Activated CD8-positive, alpha-beta memory T cell treated with anti-CD3 and anti-CD28 coated beads for 36 hours (primary cell): ENCODE results near the gene INSM2. TPM values are rescaled to one million over a fixed set of nuclear protein-coding genes. Genes with fewer than 3 reads are reported as not detected.

Source experiments
- CTCF ChIA-PET: fragments of 350-600 bp; sonication (Branson Sonifier 250); formaldehyde crosslinking; loops from one replicate; lab custom pipeline; 2021; ENCODE audit warnings: antibody characterized with exemption; lab: Charles Lee
- POLR2A ChIA-PET: fragments of 350-600 bp; sonication (Branson Sonifier 250); formaldehyde crosslinking; loops from one replicate; lab custom pipeline; 2021; ENCODE audit warnings: antibody characterized with exemption; lab: Charles Lee
- total RNA-seq, 2 experiments: library from RNA; stranded (reverse); gene quantifications; one replicate each; pipeline ENCODE4 v1.2.3, GENCODE V29; 2021

INSM2 gene
- not detected for total RNA-seq

GRCh38 chr14:35533357-35534207, at the start of gene INSM2:
TSS of gene INSM2 (plus strand) at chr14:35534164. CDS start at chr14:35534253, 89 bp downstream.
- ChIA-PET CTCF (no interaction called here), POLR2A (no interaction called here)

- ChIA-PET CTCF (no interaction called here), POLR2A (no interaction called here)
Measured at GRCh38 chr14:35492569-35493014, 41.4 kb upstream of the INSM2 start.

GRCh38 chr14:35495278-35495677, 38.7 kb upstream of the INSM2 start:
- ChIA-PET POLR2A (no interaction called here), CTCF (no interaction called here)

DNA sequence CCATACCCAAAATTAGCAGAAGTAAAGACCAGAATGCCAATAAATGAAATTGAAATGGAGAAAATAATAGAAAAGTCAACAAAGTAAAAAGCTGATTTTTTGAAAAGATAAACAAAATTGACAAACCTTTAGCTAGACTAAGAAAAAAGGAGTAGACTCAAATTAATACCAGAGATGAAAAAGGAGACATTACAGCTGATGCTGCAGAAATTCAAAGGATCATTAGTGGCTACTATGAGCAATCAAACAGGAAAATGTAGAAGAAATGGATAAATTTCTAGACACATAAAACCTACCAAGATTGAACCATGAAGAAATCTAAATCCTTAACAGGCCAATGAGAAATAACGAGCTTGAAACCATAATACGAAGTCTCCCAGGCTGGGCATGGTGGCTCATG, 34.8 kb upstream of the INSM2 start:
- ChIA-PET POLR2A (no interaction called here), CTCF (no interaction called here)

GRCh38 chr14:35503646-35504045, 30.3 kb upstream of the INSM2 start:
- CTCF ChIA-PET: no interaction called here

GRCh38 chr14:35504260-35504659, 29.7 kb upstream of the INSM2 start:
- CTCF ChIA-PET: no interaction called here
- POLR2A ChIA-PET: no interaction called here

More at GRCh38 chr14:35503646-35504045, 30.3 kb upstream of the INSM2 start:
- POLR2A ChIA-PET: no interaction called here

GRCh38 chr14:35506461-35506860, 27.5 kb upstream of the INSM2 start:
- POLR2A ChIA-PET: no interaction called here
- CTCF ChIA-PET: no interaction called here

DNA sequence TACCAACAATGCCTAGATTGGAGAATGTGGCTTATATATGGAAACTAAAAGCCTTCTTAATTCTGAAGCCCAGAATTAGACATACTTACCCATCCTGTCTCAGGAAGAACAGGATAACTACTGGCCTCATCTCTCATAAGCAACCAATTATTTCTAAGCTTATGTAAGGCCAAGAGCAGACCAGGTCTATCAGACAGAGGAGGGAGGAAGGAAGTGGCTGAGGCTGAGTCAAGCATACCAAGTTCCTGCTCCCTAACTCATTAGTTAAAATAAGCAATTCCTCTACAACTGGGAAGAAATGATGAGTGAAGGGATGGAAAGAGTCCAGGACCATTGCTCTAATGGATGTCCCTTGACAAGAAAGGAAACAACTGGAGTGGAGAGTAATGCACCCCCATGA, 27.0 kb upstream of the INSM2 start:
- ChIA-PET POLR2A (no interaction called here), CTCF (no interaction called here)

GRCh38 chr14:35509846-35510245, 24.1 kb upstream of the INSM2 start:
- ChIA-PET POLR2A (no interaction called here), CTCF (no interaction called here)

DNA sequence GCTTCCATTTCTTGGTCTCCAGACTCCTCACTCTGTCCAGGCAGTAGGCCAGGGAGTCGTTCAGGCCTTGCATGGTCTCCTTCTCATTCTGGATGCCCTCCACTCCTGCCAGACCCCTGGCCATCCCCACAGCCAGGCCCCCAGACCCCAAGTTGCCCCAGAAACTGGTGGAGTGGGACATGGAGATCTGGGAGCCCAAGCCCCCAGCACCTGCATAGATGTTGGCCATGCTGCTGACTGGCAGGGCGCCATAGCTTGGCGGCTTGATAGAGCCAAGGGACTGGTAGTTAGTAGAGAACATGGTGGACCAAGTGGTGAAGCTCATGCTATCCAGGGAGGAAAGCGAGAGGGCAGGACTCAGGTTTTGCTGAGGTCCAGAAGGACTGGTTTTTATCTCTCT, 21.2 kb upstream of the INSM2 start:
- CTCF ChIA-PET: no interaction called here

DNA sequence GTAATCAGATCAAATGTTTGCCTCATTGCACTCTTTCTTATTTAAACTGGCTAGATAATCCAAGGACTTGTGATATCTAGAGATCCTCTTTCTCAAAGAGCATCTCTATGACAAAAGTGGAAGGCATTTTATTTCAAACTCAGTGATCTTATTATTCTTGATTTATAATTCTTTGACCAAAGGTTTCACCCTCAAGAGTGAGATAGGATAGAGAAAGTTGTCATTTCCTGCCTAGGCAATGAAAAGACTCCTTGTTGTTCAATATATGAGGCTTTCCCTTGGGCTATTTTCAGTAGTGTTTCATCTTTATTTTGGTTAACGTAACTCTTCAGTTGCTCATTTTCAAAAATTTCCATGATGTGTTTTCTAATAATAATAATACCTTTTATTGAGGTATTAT, 18.0 kb upstream of the INSM2 start:
- CTCF ChIA-PET: no interaction called here

More for the DNA sequence above, 21.2 kb upstream of the INSM2 start:
- POLR2A ChIA-PET: no interaction called here

DNA sequence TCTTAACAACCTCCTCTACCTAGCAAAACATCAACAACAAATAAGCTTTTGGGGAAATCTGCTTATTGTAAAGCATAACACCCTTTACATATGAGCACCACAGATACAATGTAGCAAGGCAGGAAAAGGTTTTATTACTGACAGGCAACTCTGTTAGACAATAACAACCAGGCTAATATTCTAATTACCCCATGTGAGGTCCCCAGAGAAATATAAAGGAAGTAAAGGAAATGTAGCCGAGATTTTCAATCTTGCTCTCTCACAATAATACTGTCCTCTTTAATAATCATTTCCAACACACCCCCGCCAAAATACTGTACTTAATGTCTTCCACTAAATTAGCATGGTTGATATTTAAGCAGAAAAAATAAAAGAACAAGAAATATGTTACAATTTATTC, 14.0 kb upstream of the INSM2 start:
- ChIA-PET POLR2A (no interaction called here), CTCF (no interaction called here)

More for the DNA sequence above, 18.0 kb upstream of the INSM2 start:
- POLR2A ChIA-PET: no interaction called here

DNA sequence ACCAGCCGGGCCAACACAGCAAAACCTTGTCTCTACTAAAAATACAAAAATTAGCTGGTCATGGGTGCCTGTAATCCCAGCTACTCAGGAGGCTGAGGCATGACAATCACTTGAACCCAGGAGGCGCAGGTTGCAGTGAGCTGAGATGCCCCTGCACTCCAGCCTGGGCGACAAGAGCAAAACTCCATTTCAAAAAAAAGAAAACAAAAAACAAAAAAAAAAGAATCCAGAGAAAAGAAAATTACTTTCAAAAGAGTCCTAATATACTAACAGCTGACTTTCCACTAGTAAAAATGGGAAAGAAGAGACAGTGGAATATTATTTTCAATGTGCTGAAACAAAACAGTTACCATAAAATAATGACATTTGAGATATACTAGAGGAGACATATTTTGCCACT, 8.3 kb upstream of the INSM2 start:
- POLR2A ChIA-PET: no interaction called here
- CTCF ChIA-PET: no interaction called here

DNA sequence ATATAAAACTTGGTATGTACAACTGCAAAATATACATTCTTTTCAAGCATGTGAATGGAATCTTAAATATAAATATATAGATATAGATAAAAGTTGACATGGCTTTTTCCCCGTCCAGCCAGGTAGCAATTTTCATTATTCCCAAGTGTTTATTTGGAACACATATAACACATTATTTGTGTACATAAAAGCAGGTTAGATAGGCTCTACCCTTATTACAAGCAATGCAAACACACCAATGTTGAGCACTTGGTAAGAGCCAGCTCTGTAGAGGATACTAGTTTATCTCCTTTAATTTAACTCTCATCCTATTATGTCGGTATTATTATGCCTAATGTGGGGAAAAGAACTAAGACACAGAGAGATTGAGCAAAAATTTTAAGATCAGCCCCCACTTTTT, 7.0 kb upstream of the INSM2 start:
- CTCF ChIA-PET: no interaction called here
- POLR2A ChIA-PET: no interaction called here

DNA sequence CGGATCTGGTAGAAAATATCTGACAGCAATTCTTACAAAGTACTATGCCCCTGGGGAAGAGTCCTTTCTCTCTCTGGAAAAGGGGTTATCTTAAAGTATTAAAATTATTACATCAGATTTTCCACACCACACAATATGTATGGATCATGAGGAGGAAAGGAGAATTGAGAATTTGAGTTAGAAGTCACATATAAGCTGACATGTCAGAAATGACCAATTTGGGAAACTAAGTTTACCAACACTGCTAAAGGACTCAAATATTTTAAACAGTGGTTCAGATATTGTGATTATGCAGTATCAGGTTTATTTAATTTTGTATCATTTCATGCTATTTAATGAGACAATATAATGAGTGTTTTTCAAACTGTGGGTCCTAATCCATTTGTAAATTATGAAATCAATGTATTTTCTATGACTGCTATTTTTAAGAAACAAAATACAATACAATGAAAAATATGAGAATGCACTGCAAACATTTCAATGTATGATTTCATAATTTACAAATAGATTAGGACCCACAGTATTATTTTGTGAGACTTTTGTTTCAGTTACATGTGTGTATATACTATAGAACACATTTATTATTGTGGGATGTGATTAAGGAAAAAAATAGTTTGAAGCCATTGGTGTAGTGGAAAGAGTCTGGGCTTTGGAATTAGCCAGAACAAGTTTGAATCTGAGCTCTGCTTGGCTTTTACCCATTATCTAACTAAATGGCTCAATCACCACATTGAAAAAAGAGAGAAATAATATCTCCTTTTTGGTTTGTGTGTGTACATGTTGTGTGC, 1.8 kb upstream of the INSM2 start:
- ChIA-PET POLR2A (no interaction called here), CTCF (no interaction called here)

- CTCF ChIA-PET: no interaction called here
- POLR2A ChIA-PET: no interaction called here
Measured at GRCh38 chr14:35532783-35533356, 1.1 kb upstream of the INSM2 start.

GRCh38 chr14:35534208-35534872, 376 bp downstream of the INSM2 start:
- ChIA-PET POLR2A (no interaction called here), CTCF (no interaction called here)

GRCh38 chr14:35534873-35535482, 1.0 kb downstream of the INSM2 start:
- POLR2A ChIA-PET: no interaction called here
- CTCF ChIA-PET: no interaction called here

- ChIA-PET POLR2A (interaction anchor here (0.5 kb wide), 1 partner anchor 203 kb away, joined by 3 read pairs; no protein-coding TSS in a partner anchor), CTCF (no interaction called here)
Measured at GRCh38 chr14:35535483-35536112, 1.6 kb downstream of the INSM2 start.
